Measurements from ENCODE around the gene COX4I2.
"Not testable (repeated sequence)": the region's sequence is repeated elsewhere in the genome, so short reads cannot be mapped to it uniquely, and the experiment has no call there.

COX4I2 gene

DNA sequence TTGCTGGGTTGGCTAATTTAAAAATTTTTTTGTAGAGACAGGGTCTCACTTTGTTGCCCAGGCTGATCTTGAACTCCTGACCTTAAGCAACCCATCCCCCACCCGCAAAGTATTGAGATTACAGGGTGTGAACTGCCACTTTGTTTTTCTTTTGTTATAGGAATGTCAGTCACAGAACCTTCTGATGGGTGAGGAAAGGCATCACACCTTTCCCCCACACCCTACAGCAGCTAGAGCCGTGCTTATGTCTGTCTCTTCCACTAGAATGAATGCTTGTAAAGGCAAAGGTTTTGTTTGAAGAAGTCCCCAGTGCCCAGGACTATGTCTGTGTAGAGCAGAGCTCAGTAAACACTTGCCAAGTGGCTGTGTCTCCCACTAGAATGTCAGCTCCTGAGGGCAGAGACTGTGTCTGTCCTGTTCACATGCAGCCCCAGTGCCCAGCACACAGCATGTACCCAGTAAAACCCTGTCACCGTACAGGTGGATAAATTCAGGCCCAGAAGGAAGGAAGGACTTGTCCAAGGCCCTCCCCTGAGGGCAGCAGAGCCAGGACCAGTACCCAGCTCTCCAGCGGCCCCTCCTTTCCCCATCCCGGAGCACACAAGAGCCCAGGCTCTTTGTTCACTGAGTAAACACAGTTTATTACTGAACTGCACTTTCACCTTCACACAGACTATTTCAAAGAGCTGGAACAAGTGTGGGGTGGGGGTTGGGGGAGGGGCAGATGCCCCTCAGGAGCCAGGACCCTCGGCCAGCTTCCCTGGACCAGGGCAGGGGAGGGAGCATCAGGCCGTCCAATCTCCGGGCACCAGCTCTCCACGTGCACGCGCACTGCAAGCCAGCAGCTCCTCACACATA is 26.4 kb downstream of the COX4I2 start:
- TF ChIP-seq CTCF (IDR thresholded peaks at IDR 0.05; ENCODE audit: low read depth, low read length) = no peak
- H3K4me3 ChIP-seq (ENCODE audit: low read depth, low read length) = no peak overlapping the region

DNA sequence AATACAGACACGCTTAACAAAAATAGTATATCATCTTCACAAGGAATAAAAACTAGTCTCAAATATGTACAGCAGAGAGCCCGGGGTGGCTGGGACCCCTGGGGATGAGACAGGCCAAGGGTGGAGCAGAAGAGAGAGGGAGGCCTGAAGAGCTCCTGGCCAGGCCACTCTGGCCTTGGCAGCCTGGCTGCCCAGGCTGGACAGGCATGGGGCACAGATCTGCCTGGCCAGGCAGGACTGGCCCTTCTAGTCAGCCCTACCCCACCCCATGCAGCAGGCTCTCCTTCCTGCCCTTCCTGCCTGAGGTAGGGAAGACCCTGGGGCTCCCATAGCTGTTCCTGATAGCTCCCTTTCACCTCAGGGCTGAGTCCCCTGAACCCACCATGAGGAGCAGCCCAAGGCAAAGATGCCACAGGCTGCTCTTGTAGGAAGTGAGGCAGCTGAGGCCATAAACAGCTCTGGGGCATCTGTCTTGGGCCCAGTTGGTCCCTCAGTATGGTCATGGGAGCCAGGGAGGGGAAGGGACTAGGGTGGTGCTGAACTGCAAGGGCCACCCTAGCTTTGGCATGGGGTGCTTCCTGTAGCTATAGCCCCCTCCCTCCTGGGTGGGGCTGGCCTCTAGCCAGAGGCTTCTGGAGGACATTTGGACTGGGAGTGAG is 27.1 kb downstream of the COX4I2 start:
- H3K4me3 ChIP-seq (ENCODE audit: low read depth, low read length) = no peak overlapping the region
- TF ChIP-seq CTCF (IDR thresholded peaks at IDR 0.05; ENCODE audit: low read depth, low read length) = no peak

- TF ChIP-seq CTCF (IDR thresholded peaks at IDR 0.05; ENCODE audit: low read depth, low read length) = no peak
Observed at GRCh38 chr20:31665753-31666152, 28.0 kb downstream of the COX4I2 start.

GRCh38 chr20:31666258-31667042 is 28.7 kb downstream of the COX4I2 start:
- TF ChIP-seq CTCF (IDR thresholded peaks at IDR 0.05; ENCODE audit: low read depth, low read length) = no peak
- no peak overlapping the region for H3K4me3 ChIP-seq (ENCODE audit: low read depth, low read length)

More at GRCh38 chr20:31665753-31666152, 28.0 kb downstream of the COX4I2 start:
- H3K4me3 ChIP-seq (ENCODE audit: low read depth, low read length) = no peak overlapping the region

DNA sequence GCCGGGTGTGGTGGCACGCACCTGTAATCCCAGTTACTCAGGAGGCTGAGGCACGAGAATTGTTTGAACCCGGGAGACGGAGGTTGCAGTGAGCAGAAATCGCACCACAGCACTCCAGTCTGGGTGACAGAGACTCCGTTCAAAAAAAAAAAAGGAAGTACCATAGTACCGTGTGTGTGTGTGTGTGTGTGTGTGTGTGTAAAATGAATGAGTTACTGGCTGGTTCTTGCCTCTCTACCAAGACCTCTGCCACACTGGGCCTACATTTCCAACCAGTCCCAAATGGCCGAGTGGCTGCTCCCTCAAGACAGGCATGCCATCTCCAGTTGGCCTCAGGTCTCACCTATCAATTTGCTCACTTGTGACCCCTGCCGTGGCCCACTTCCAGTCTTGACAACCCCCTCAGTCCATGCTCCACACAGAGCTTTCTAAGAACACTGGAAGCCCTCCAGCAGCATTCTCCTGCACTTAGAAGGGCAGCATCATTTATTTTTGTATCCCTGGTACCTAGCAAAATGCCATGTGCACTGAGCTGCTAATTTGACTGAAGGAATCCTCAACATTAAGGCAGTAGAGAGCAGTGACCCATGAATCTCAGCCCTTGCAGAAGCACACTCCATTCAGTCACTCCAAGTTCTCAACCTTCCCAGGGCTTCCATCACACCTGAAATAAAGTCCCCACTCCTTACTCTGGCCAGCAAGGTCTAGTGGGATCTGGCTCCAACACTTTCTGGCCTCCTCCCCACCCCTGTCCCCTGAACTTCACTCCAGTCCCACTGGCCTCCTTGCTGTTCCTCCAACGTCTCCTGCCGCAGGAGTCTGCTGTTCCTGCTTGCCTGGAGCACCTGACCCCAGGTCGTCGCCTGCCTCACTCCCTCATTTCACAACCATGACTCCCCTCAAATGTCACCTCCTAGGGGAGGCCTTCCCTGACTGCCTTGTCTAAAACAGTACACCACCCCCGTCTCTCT is 29.9 kb downstream of the COX4I2 start:
- TF ChIP-seq CTCF (IDR thresholded peaks at IDR 0.05; ENCODE audit: low read depth, low read length) = no peak
- H3K4me3 ChIP-seq (ENCODE audit: low read depth, low read length) = no peak overlapping the region

GRCh38 chr20:31668944-31669343 is 31.2 kb downstream of the COX4I2 start:
- H3K4me3 ChIP-seq (ENCODE audit: low read depth, low read length) = not testable (repeated sequence)

DNA sequence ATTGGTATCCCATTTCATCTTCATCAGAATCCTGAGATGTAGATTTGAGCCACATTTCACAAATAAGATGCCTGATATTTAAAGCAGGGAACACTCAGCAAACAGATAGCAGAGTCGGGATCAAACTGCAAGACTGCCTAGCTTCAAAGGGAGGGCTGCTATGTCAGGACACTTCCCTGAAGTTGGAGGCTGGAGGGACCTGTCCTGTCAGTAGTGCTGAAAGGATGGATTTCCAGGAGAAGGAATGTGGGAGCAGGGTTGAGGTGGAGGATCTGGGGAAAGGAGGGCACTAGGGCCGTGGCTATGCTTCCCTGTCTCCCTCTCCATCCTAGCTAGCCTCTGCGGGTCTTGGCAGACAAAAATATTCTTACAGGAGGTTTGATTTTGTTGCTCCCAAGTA is 32.2 kb downstream of the COX4I2 start:
- no peak overlapping the region for H3K4me3 ChIP-seq (ENCODE audit: low read depth, low read length)
- no peak for TF ChIP-seq CTCF (IDR thresholded peaks at IDR 0.05; ENCODE audit: low read depth, low read length)

Measured in WI38 (cell line).